ENCODE data around the gene ZSCAN10. TPM values are rescaled to one million over a fixed set of nuclear protein-coding genes. Genes with fewer than 3 reads are reported as not detected.

Gene ZSCAN10
- total and polyA plus RNA-seq, 8 donors = not detected

DNA sequence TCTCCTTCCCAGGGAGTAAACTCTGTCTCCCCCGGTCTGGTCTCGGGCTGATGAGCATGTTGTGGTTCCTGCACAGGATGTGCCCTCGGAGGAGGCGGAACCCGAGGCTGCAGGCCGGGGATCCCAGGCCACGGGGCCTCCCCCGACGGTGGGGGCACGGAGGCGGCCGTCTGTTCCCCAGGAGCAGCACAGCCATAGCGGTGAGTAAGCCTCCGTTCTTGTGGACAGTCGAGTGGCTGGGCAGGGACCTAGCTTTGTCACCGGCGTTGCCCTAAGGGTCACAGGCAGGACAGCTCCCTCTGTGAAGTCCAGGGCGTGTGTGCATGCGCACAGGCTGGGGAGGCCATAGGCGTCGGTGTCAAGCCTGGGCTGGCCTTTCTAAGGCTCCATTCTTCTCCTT lies 39.2 kb upstream of the ZSCAN10 start:
- WGBS, 5 donors = 91 to 93% (median 91%) methylated on average over 15 to 21 of the region's 21 CpGs
- intact Hi-C loops (cut with DNase I; ENCODE audit: low total_unique reads) = no loop called here
- peaks cover 16 to 26% (median 20%) of the 10 kb centered on the region in 4 donors for H3K4me1 ChIP-seq
- no peak for TF ChIP-seq EP300 (IDR thresholded peaks at IDR 0.05)
- TF ChIP-seq POLR2A (IDR thresholded peaks at IDR 0.05) = no peak
- TF ChIP-seq, protein P1, sequence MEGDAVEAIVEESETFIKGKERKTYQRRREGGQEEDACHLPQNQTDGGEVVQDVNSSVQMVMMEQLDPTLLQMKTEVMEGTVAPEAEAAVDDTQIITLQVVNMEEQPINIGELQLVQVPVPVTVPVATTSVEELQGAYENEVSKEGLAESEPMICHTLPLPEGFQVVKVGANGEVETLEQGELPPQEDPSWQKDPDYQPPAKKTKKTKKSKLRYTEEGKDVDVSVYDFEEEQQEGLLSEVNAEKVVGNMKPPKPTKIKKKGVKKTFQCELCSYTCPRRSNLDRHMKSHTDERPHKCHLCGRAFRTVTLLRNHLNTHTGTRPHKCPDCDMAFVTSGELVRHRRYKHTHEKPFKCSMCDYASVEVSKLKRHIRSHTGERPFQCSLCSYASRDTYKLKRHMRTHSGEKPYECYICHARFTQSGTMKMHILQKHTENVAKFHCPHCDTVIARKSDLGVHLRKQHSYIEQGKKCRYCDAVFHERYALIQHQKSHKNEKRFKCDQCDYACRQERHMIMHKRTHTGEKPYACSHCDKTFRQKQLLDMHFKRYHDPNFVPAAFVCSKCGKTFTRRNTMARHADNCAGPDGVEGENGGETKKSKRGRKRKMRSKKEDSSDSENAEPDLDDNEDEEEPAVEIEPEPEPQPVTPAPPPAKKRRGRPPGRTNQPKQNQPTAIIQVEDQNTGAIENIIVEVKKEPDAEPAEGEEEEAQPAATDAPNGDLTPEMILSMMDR (IDR thresholded peaks at IDR 0.05) = no peak
- TF ChIP-seq POLR2AphosphoS5 (IDR thresholded peaks at IDR 0.05) = no peak
- DNase-seq = no peak
- no peak overlapping the region for H3K27ac ChIP-seq
- H3K4me3 ChIP-seq = no peak overlapping the region
- H3K36me3 ChIP-seq = peaks cover 24 to 62% (median 60%) of the 10 kb centered on the region in 4 donors
- no peaks in the 10 kb centered on the region for H3K9me3 ChIP-seq
- no peaks in the 10 kb centered on the region for H3K27me3 ChIP-seq

DNA sequence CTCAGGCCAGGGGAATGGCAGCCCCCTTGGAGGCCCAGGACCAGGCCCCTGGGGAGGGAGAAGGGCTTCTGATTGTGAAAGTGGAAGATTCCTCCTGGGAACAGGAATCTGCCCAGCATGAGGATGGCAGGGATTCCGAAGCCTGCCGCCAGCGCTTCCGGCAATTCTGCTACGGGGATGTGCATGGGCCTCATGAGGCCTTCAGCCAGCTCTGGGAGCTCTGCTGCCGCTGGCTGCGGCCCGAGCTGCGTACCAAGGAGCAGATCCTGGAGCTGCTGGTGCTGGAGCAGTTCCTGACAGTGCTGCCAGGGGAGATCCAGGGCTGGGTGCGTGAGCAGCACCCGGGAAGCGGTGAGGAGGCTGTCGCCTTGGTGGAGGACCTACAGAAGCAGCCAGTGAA lies 38.2 kb upstream of the ZSCAN10 start:
- TF ChIP-seq, protein P1 (IDR thresholded peaks at IDR 0.05) = no peak
- TF ChIP-seq POLR2AphosphoS5 (IDR thresholded peaks at IDR 0.05) = no peak
- no peak for TF ChIP-seq EP300 (IDR thresholded peaks at IDR 0.05)
- no peak for TF ChIP-seq POLR2A (IDR thresholded peaks at IDR 0.05)
- Histone ChIP-seq H3K36me3 (peaks cover 20 to 52% (median 51%) of the 10 kb centered on the region in 4 donors), H3K4me1 (peaks cover 19 to 37% (median 27%) of the 10 kb centered on the region in 4 donors), H3K4me3 (no peak overlapping the region), H3K9me3 (no peaks in the 10 kb centered on the region), H3K27ac (no peak overlapping the region), H3K27me3 (no peaks in the 10 kb centered on the region)
- 96 to 98% (median 96%) methylated on average over 8 to 13 of the region's 13 CpGs for WGBS, 5 donors
- intact Hi-C loops (cut with DNase I; ENCODE audit: low total_unique reads) = no loop called here
- no peak for DNase-seq

DNA sequence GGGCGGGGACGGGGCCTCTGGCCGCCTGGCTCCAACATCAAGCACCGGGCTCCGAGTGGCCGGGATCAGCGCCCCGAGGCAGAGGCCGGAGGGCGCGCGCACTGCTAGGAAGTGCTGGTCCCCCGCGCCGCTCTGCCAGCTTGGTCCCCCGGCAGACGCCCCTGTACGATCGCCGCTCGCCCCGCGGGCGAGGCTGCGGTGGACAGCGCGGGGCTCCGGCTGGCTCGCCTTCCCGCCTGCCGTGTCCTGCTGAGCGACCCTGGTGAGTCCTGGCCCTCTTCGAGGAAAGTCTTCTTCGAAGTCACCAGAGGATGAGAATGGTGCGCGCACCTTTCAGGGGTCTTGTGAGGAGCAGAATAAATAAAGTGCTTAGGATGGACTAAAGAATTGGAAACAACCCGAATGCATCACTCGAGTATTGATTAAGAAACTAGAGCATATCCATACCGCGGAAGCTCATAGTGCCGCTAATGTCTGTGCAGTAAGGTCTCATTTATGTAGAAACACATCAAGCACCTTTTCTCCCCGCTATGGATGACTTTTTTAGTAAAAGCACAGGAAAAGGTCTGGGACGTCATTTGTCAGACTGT lies 36.1 kb upstream of the ZSCAN10 start:
- Histone ChIP-seq H3K27me3 (no peaks in the 10 kb centered on the region), H3K27ac (peak overlapping the region; percentile 88 to 97 (median 94)), H3K4me3 (peak overlapping the region; percentile 63 to 90 (median 80)), H3K4me1 (peaks cover 20 to 49% (median 31%) of the 10 kb centered on the region in 4 donors), H3K9me3 (no peaks in the 10 kb centered on the region), H3K36me3 (peaks cover 4 to 50% (median 42%) of the 10 kb centered on the region in 4 donors)
- no peak for DNase-seq
- intact Hi-C loops (cut with DNase I; ENCODE audit: low total_unique reads) = no loop called here
- TF ChIP-seq EP300 (IDR thresholded peaks at IDR 0.05) (no peak), POLR2A (IDR thresholded peaks at IDR 0.05) (no peak), POLR2AphosphoS5 (IDR thresholded peaks at IDR 0.05) (no peak)
- TF ChIP-seq, protein P1 (IDR thresholded peaks at IDR 0.05) = no peak
- 0 to 2% (median 1%) methylated on average over 11 to 43 of the region's 43 CpGs for WGBS, 5 donors

DNA sequence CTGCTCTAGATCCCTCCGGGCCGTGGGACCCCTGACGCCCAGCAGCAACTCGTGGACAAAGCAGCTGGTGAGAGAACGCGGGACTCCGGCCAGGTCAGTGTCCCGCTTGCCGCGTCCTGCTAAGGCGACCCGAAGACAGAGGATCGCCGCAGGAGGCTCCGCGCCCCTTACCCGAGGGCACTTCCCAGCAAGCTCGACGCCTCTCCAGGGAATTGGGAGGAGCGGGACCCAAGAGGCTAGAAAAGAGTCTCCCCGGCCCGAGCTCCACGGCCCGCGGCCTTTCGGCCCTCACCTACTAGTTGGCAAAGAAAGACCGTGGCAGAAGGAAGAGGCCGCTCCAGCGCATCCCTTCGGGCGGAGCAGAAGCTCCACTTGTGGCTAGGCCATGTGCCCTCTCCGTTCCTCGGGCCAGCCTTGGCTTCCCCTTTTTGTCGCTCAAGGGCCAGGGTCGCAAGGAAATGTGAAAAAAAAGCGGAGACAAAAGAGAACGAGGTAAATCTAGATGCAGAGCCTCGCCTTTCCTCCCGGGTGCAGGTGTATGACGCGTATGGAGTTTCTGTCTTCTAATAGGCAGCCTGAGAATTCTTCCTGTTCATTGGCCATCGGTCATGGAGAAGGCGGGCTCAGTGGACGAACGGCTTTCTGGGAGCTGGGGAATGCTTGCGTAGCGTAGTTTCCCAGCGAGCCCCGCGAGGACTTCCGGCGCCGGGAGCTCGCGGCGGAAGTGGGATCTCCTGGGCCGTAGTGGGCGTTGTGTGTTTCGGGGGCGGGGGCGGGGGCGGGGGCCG lies 35.4 kb upstream of the ZSCAN10 start, which contains the start of gene ZNF213:
Gene ZNF213 (plus strand): TSS at position 692 of the 788 bp plus-strand sequence. CDS start 2,252 bp downstream, outside the sequence.
- intact Hi-C loops (cut with DNase I; ENCODE audit: low total_unique reads) = no loop called here

More for the DNA sequence above, 35.4 kb upstream of the ZSCAN10 start, which contains the start of gene ZNF213:
- peaks cover 4 to 43% (median 37%) of the 10 kb centered on the region in 4 donors for H3K36me3 ChIP-seq
- H3K27ac ChIP-seq = peak within 1 kb of the TSS; percentile 93 to 97 (median 95)
- H3K27me3 ChIP-seq = no peaks in the 10 kb centered on the region
- 0 to 1% (median 0%) methylated on average over 37 to 63 of the region's 63 CpGs for WGBS, 5 donors
- TF ChIP-seq, protein P1 (IDR thresholded peaks at IDR 0.05) = peak in 1 of 7 experiments; percentile 7
- TF ChIP-seq POLR2A (IDR thresholded peaks at IDR 0.05) (peak in 2 of 4 donors; percentile 82 to 89), POLR2AphosphoS5 (IDR thresholded peaks at IDR 0.05) (peak; percentile 87 to 95 (median 94)), EP300 (IDR thresholded peaks at IDR 0.05) (no peak)
- H3K9me3 ChIP-seq = no peaks in the 10 kb centered on the region
- peak; percentile 96 to 99 for DNase-seq
- peaks cover 26 to 56% (median 37%) of the 10 kb centered on the region in 4 donors for H3K4me1 ChIP-seq
- peak within 1 kb of the TSS; percentile 63 to 90 (median 80) for H3K4me3 ChIP-seq
